ENCODE results near the gene NECTIN1.

The NECTIN1 gene

GRCh38 chr11:119679346-119679745 is 49.7 kb downstream of the NECTIN1 start:
- Histone ChIP-seq H2AK5ac (ENCODE audit: low read length) (no peak overlapping the region), H2BK15ac (replicated peaks; ENCODE audit: low read depth) (no peak overlapping the region), H2BK5ac (ENCODE audit: low read length) (no peak overlapping the region), H3K4me1 (ENCODE audit: control insufficient read depth, low read depth, low read length) (peaks cover 4% of the 10 kb centered on the region), H3K4ac (ENCODE audit: low read depth, low read length) (no peak overlapping the region), H3K4me3 (ENCODE audit: low read length) (no peak overlapping the region), H3K27ac (ENCODE audit: low read depth, low read length) (no peak overlapping the region), H3K4me2 (ENCODE audit: low read length) (no peak overlapping the region), H3K9ac (ENCODE audit: low read length) (no peak overlapping the region), H3K36me3 (ENCODE audit: control insufficient read depth, insufficient read depth, low read length) (peaks cover 12% of the 10 kb centered on the region), H3K18ac (ENCODE audit: low read length) (no peak overlapping the region), H4K5ac (ENCODE audit: low read length) (no peak overlapping the region), H3K79me2 (ENCODE audit: control insufficient read depth, insufficient read depth, low read length) (no peaks in the 10 kb centered on the region), H3K27me3 (ENCODE audit: insufficient read depth, low read length, poor library complexity) (no peaks in the 10 kb centered on the region), H3K23ac (ENCODE audit: low read length) (no peak overlapping the region), H2BK120ac (ENCODE audit: low read depth, low read length) (no peak overlapping the region), H3K56ac (ENCODE audit: low read length) (no peak overlapping the region), H4K8ac (ENCODE audit: low read depth, low read length) (no peak overlapping the region), H3K79me1 (ENCODE audit: low read length) (peaks cover 3% of the 10 kb centered on the region)
- no CpG with 5 or more reads among the region's 7 CpGs for WGBS (ENCODE audit: extremely low coverage, insufficient coverage, low lambda C conversion rate)
- no peak for DNase-seq

- Histone ChIP-seq H3K4me3 (ENCODE audit: low read length) (no peak overlapping the region), H3K23ac (ENCODE audit: low read length) (no peak overlapping the region), H3K56ac (ENCODE audit: low read length) (no peak overlapping the region), H3K18ac (ENCODE audit: low read length) (no peak overlapping the region), H3K79me2 (ENCODE audit: control insufficient read depth, insufficient read depth, low read length) (no peaks in the 10 kb centered on the region), H2BK5ac (ENCODE audit: low read length) (no peak overlapping the region), H3K27ac (ENCODE audit: low read depth, low read length) (no peak overlapping the region), H3K4me2 (ENCODE audit: low read length) (no peak overlapping the region), H4K5ac (ENCODE audit: low read length) (no peak overlapping the region), H3K79me1 (ENCODE audit: low read length) (peaks cover 3% of the 10 kb centered on the region), H2BK15ac (replicated peaks; ENCODE audit: low read depth) (no peak overlapping the region), H2BK120ac (ENCODE audit: low read depth, low read length) (no peak overlapping the region), H3K4me1 (ENCODE audit: control insufficient read depth, low read depth, low read length) (no peaks in the 10 kb centered on the region), H3K4ac (ENCODE audit: low read depth, low read length) (no peak overlapping the region), H3K36me3 (ENCODE audit: control insufficient read depth, insufficient read depth, low read length) (peaks cover 12% of the 10 kb centered on the region), H2AK5ac (ENCODE audit: low read length) (no peak overlapping the region), H3K27me3 (ENCODE audit: insufficient read depth, low read length, poor library complexity) (no peaks in the 10 kb centered on the region), H4K8ac (ENCODE audit: low read depth, low read length) (no peak overlapping the region), H3K9ac (ENCODE audit: low read length) (no peak overlapping the region)
- DNase-seq, result no peak
- no CpG with 5 or more reads among the region's 21 CpGs for WGBS (ENCODE audit: extremely low coverage, insufficient coverage, low lambda C conversion rate)
Measured at GRCh38 chr11:119678351-119678750, 50.6 kb downstream of the NECTIN1 start.

GRCh38 chr11:119677840-119678239 is 51.2 kb downstream of the NECTIN1 start:
- H3K27me3 ChIP-seq (ENCODE audit: insufficient read depth, low read length, poor library complexity), result no peaks in the 10 kb centered on the region
- H3K18ac ChIP-seq (ENCODE audit: low read length), result no peak overlapping the region
- no peak overlapping the region for H3K4me3 ChIP-seq (ENCODE audit: low read length)
- H2BK120ac ChIP-seq (ENCODE audit: low read depth, low read length), result no peak overlapping the region
- no peaks in the 10 kb centered on the region for H3K4me1 ChIP-seq (ENCODE audit: control insufficient read depth, low read depth, low read length)
- no peak overlapping the region for H2BK5ac ChIP-seq (ENCODE audit: low read length)
- H3K9ac ChIP-seq (ENCODE audit: low read length), result no peak overlapping the region
- WGBS (ENCODE audit: extremely low coverage, insufficient coverage, low lambda C conversion rate), result no CpG with 5 or more reads among the region's 9 CpGs
- H2AK5ac ChIP-seq (ENCODE audit: low read length), result no peak overlapping the region
- H3K36me3 ChIP-seq (ENCODE audit: control insufficient read depth, insufficient read depth, low read length), result peaks cover 12% of the 10 kb centered on the region
- H3K23ac ChIP-seq (ENCODE audit: low read length), result no peak overlapping the region
- peaks cover 3% of the 10 kb centered on the region for H3K79me1 ChIP-seq (ENCODE audit: low read length)
- no peak overlapping the region for H3K56ac ChIP-seq (ENCODE audit: low read length)
- H3K27ac ChIP-seq (ENCODE audit: low read depth, low read length), result no peak overlapping the region
- H4K8ac ChIP-seq (ENCODE audit: low read depth, low read length), result no peak overlapping the region
- no peaks in the 10 kb centered on the region for H3K79me2 ChIP-seq (ENCODE audit: control insufficient read depth, insufficient read depth, low read length)
- H4K5ac ChIP-seq (ENCODE audit: low read length), result no peak overlapping the region
- H3K4me2 ChIP-seq (ENCODE audit: low read length), result no peak overlapping the region
- no peak overlapping the region for H3K4ac ChIP-seq (ENCODE audit: low read depth, low read length)
- no peak overlapping the region for H2BK15ac ChIP-seq (replicated peaks; ENCODE audit: low read depth)
- DNase-seq, result no peak

GRCh38 chr11:119676461-119677020 is 52.5 kb downstream of the NECTIN1 start:
- H3K27me3 ChIP-seq (ENCODE audit: insufficient read depth, low read length, poor library complexity), result no peaks in the 10 kb centered on the region
- no CpG with 5 or more reads among the region's 10 CpGs for WGBS (ENCODE audit: extremely low coverage, insufficient coverage, low lambda C conversion rate)

GRCh38 chr11:119673759-119674336 is 55.2 kb downstream of the NECTIN1 start:
- Histone ChIP-seq H3K4me3 (ENCODE audit: low read length) (no peak overlapping the region), H2BK15ac (replicated peaks; ENCODE audit: low read depth) (no peak overlapping the region), H4K5ac (ENCODE audit: low read length) (no peak overlapping the region), H2BK5ac (ENCODE audit: low read length) (no peak overlapping the region), H3K18ac (ENCODE audit: low read length) (no peak overlapping the region), H2AK5ac (ENCODE audit: low read length) (no peak overlapping the region), H2BK120ac (ENCODE audit: low read depth, low read length) (no peak overlapping the region), H3K27me3 (ENCODE audit: insufficient read depth, low read length, poor library complexity) (no peaks in the 10 kb centered on the region), H3K56ac (ENCODE audit: low read length) (no peak overlapping the region), H3K4me2 (ENCODE audit: low read length) (no peak overlapping the region), H3K36me3 (ENCODE audit: control insufficient read depth, insufficient read depth, low read length) (peaks cover 12% of the 10 kb centered on the region), H3K79me1 (ENCODE audit: low read length) (no peaks in the 10 kb centered on the region), H3K23ac (ENCODE audit: low read length) (no peak overlapping the region), H3K27ac (ENCODE audit: low read depth, low read length) (no peak overlapping the region), H3K4ac (ENCODE audit: low read depth, low read length) (no peak overlapping the region), H3K79me2 (ENCODE audit: control insufficient read depth, insufficient read depth, low read length) (no peaks in the 10 kb centered on the region), H4K8ac (ENCODE audit: low read depth, low read length) (no peak overlapping the region), H3K9ac (ENCODE audit: low read length) (no peak overlapping the region), H3K4me1 (ENCODE audit: control insufficient read depth, low read depth, low read length) (no peaks in the 10 kb centered on the region)
- no CpG with 5 or more reads among the region's 15 CpGs for WGBS (ENCODE audit: extremely low coverage, insufficient coverage, low lambda C conversion rate)
- DNase-seq, result no peak

More at GRCh38 chr11:119676461-119677020, 52.5 kb downstream of the NECTIN1 start:
- no peak for DNase-seq
- H2AK5ac ChIP-seq (ENCODE audit: low read length), result no peak overlapping the region
- no peak overlapping the region for H2BK120ac ChIP-seq (ENCODE audit: low read depth, low read length)
- no peaks in the 10 kb centered on the region for H3K4me1 ChIP-seq (ENCODE audit: control insufficient read depth, low read depth, low read length)
- no peak overlapping the region for H3K18ac ChIP-seq (ENCODE audit: low read length)
- H3K79me2 ChIP-seq (ENCODE audit: control insufficient read depth, insufficient read depth, low read length), result no peaks in the 10 kb centered on the region
- no peak overlapping the region for H3K23ac ChIP-seq (ENCODE audit: low read length)
- no peak overlapping the region for H4K8ac ChIP-seq (ENCODE audit: low read depth, low read length)
- no peak overlapping the region for H3K4ac ChIP-seq (ENCODE audit: low read depth, low read length)
- peaks cover 3% of the 10 kb centered on the region for H3K79me1 ChIP-seq (ENCODE audit: low read length)
- H3K56ac ChIP-seq (ENCODE audit: low read length), result no peak overlapping the region
- no peak overlapping the region for H2BK5ac ChIP-seq (ENCODE audit: low read length)
- H3K4me2 ChIP-seq (ENCODE audit: low read length), result no peak overlapping the region
- no peak overlapping the region for H3K4me3 ChIP-seq (ENCODE audit: low read length)
- H2BK15ac ChIP-seq (replicated peaks; ENCODE audit: low read depth), result no peak overlapping the region
- no peak overlapping the region for H3K9ac ChIP-seq (ENCODE audit: low read length)
- no peak overlapping the region for H4K5ac ChIP-seq (ENCODE audit: low read length)
- no peak overlapping the region for H3K27ac ChIP-seq (ENCODE audit: low read depth, low read length)
- H3K36me3 ChIP-seq (ENCODE audit: control insufficient read depth, insufficient read depth, low read length), result peaks cover 12% of the 10 kb centered on the region

Measured in mesendoderm (in vitro differentiated cells).